GM19351 (cell line): ENCODE measurements around the gene TRANK1.
"Not testable (repeated sequence)": the region's sequence is repeated elsewhere in the genome, so short reads cannot be mapped to it uniquely, and the experiment has no call there.

Experiments
- ATAC-seq: cut with Tn5 transposase; IDR thresholded peaks from one replicate; pipeline ENCODE4 v1.9.1; 2021; ENCODE audit warnings: mild to moderate bottlenecking, moderate library complexity; ENCODE audit not compliant: unreplicated experiment

Gene TRANK1

DNA sequence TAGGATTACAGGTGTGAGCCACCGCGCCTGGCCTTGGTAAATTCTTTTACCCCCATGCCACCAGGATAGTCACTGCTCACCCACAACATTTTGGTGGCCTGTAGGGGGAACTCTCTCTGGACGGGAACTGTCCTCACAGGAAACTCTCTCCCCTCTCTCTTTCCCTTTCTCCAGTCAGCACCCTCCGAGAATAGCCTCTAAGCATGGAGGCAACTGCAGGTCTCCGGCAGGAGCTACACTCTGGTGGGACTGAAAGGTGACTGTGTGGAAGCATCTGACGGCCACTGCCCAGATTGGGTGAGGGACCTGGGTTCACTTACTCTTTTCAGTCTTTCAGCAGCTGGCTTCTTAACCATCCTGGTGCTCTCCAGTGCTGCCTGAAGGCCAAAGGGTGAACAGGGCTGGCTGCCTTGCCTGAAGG lies 21.3 kb downstream of the TRANK1 start:
- no peak for ATAC-seq

DNA sequence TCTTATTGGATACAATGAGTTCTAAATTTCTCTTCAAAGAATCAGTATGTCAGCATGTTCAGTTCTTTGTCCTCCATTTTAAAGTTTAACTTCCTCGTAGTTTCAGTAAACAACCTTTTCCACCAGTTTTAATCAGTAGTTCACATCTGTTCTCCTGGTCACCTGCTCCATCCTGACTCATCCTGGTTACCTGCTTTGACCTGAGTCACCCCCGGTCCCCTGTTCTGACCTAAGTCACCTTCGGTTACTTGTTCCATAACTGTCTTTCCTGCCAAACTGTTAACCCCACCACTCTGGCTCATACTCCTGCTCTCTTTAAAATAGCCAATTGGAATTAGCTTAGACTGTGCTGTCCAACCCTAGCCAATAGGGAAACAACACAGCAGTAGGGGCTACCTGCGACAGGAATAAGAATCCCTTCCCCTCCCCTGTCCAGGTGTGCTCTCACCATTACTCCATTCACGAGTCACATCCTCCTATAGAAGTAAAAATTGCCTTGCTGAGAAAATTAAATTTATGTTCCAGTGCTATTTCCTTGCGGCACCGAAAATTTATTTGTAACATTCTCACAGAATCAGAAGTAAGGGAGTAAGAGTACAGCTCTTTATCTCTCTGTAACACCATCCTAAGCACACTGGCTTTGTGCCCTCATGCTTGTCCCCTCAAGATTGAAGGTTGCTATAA lies 23.8 kb downstream of the TRANK1 start:
- ATAC-seq: no peak

DNA sequence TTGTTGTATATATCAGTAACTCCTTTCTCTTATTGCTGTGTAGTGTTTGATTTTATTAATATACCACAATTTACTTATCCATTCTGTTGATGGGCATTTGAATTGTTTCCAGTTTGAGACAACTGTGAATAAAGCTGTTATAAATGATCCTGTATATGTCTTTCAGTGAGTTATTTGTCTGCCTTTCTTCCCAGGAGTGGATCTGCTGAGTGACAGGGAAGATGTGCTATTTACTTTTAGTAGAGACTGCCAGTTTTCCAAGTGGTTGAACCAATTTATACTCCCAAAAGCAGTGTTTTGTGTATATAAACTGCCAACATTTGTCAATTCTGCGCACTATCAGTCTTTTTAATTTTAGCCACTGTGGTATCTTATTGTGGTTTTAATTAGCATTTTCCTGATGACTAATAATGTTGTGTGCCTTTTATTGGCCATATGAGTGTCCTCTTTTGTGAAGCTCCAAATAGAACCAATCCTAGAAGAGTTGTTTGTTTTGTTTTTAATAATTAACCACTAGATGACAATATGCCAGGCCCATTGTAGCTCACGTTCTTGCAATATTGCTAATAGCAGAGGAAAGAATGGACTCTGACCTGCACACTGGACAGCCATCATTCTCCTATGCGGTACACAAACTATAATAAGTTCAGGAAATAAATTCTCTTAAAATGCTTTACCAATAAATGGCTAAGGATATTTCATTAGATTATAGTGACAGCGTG lies 25.3 kb downstream of the TRANK1 start:
- ATAC-seq: no peak

DNA sequence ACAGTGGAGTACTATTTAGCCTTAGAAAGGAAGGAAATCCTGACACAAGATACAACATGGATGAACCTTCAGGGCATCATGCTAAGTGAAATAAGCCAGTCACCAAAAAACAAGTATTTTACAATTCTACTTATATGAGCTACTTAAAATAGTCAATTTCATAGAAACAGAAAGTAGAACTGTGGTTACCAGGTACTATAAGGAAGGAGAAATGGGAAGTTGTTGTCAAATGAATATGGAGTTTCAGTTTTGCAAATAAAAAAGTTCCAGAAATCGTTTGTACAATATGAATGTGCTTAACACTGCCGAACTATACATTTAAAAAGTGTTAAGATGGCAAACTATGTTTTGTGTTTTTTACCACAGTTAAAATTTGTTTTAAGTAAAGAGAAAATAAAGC lies 26.8 kb downstream of the TRANK1 start:
- peak; percentile 93 for ATAC-seq

DNA sequence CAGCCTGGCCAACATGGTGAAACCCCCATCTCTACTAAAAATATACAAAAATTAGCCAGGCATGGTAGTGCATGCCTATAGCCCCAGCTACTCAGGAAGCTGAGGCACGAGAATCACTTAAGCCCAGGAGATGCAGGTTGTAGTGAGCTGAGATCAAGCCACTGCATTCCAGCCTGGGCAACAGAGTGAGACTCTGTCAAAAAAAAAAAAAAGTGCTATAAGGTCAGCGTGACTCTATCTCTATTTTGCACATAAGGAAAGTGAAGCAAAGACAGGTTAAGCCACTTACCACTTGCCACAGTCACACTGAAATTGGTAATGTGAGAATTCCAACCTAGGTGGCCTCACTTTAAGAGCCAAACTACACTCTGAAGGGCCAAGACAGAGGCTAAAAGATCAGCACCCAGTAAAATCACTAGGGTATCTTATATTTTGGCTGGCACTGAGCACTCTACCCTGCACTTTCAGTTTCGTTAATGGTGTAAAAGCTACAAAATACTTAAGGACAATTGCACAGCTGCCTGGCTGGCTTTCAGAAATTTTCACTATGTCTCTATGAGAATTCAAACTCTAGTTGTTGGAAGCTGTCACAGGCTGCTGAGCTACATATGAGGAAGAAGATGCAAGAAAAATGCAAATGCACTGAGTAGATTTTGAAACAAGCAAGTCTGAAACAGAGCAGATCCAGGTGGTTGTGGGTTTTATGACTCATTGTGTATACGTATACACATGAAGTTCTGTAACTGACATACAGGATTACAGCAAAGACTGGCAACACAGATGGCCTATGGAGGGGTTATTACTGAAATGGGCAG lies 32.7 kb downstream of the TRANK1 start:
- peak; percentile 92 for ATAC-seq

GRCh38 chr3:36909666-36910065 lies 35.2 kb downstream of the TRANK1 start:
- ATAC-seq: no peak

DNA sequence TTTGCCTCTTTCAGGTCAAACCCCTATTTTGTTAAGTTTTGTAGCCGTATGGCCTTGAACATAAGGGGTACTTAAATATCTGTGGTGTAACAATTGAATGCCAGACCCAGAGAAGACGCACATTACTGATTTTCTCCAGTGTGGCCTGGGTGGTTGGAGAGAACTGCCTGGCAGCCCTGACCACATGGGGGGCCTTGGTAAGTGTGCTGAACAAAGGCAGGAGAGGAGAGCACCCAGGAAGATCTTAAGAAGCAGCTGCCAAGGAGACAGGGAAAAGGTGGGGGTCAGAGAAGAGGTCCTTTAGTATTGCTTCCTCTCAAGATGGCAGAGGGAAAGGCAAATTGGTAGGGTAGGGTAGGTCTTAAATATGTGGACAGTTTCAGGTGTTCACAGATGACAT lies 35.7 kb downstream of the TRANK1 start:
- no peak for ATAC-seq

DNA sequence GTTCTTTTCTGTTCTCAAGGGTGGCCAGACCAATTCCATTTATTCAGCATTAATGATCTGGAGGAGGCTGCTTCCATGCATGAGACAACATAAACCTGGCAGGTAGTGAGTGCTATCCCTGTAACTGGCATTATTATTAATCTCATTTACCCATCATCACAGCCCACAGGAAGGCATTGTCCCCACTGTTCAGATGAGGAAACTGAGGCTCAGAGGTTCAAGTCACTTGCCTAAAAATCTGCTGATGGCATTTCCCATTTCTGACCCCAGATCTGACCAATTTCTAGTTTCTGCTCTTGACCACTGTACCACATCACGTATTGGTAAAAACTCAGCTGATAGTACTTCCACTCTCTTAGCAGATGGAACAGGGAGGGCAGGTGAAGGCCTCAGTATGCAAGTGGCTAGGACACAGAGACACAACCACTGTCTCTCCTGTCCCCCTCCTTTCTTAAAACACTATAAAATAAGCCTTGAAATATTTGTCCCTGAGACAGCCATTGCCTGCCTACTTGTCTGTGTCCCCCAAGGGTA lies 36.1 kb downstream of the TRANK1 start:
- no peak for ATAC-seq

DNA sequence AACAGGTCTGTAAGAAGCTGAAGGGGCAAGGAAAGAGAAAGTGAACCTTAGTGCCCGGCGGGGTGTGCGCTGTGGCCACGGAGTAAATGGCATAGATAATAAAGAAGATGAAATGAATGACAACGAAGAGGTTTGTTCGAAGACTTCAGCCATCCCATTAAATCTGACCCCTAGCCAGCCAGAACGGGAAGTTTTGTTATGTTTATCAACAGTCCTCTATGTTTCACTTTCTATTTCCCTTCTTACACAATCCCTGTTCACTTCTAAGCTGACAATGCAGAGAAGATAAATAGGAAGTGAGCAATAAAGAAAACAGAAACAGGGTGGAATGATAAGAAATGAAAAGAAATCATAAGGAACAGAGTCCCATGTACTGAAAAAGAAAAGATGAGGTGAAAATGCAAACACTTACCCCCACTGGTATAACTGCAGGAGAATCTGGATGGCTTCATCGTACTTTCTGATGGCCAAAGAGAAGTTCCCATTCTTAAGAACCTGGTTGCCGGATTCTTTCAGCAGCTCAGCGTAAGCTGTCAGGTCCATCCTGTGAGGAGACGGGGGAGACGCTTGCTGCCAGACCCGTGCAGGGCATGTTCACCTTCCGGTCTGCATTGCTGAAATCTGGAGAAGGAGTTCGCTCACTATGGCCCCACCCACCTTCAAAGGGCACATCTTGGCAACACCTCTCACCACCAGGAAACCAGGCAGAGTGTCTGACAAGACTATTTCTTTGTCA lies 36.8 kb downstream of the TRANK1 start:
- peak; percentile 23 for ATAC-seq

DNA sequence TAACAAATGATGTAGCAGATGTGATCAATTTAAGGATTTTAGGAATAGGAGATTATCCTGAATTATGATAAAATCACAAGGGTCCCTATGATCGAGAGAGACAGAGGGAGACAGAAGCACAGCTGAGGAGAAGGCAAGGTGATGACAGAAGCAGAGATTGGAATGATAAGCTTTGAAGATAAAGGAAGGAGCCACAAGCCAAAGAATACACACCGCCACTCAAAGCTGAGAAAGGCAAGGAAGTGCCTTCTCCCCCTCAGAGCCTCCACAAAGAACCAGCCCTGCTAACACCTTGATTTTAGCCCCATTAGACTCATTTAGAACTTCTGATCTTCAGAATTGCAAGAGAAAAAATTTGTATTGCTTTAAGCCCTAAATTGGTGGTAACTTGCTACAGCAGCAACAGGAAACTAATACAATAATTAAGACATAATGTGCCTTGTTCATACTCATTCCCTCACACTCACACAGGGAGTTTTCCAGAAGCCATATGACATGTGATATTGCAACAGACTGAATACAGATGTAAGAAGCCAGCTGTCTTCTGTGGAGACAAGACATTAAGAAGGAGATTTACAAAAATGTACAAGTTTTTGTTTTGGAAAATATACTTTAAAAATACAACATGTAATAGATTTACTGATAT lies 38.2 kb downstream of the TRANK1 start:
- no peak for ATAC-seq

DNA sequence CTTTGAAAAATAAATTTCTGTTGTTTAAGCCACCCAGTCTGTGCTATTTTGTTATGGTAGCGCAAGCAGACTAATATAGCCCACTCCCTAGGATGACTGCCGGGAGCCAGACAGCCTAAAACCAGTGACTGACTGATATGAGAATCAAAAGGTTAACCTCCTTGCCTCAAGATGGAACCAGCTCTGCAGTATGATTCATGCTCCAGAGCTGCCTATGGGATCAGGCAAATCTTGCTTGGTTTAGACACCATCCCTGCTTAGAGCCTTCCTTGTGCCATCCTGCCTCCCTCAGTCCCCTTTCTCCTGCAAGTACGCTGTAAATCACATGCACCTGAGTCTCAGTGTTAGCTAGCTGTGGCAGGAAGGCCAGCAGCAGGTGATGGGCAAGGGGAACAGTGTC lies 39.3 kb downstream of the TRANK1 start:
- no peak for ATAC-seq

DNA sequence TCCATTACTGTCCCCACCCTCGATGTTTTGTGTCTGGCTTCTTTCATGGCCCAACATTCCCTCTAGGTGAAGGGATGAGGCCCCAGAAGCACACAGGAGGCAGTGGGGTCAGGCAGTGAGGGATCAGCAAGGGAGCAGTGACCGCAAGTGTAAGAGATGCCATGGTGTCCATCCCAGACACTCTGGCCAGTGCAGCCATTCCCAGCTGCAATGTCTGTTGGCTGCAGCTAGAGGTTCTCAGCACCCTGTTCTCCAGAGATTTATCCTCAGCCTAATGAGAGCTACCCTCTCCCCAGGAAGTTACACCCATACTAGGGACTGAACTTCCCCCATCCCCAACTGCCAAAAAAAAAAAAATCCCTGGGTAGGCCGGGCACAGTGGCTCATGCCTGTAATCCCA lies 40.2 kb downstream of the TRANK1 start:
- ATAC-seq: no peak

- ATAC-seq: not testable (repeated sequence)
Measured at GRCh38 chr3:36904065-36904464, 40.8 kb downstream of the TRANK1 start.

DNA sequence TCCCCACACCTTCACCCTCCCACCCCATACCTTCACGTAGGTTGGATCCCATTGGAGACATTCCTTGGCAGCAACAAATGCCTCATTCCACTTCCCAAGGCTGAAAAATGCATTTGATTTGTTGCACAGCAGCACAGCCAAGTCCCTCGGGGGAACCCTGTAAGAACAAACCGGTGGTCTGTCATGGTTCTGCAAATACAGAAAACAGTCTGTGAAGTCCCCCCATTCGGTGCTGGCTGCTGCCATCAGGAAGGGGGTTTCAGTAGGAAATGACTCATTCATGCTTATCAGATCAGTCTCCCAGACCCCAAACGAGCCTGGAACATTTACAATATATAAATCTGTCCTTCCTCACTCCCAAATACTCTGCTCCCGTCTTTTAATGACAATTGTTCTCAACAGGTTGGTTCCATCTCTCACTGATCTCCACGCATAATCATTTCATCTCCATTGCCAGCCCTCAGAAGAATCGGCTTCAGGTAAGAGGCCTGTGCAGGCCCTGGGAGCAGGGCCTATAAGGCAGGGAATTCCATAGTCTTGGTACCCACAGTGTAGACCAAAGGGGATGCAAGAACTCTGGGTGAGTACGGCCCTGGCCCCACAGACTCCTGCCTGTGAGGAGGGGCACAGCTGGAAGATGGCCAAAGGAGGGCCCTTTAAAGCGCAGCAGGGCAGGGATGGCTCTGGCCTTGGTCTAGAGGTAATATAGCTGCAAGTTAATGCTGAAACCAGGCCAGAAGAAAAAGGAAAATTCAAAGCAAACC lies 41.6 kb downstream of the TRANK1 start:
- ATAC-seq: no peak

GRCh38 chr3:36901588-36901987 lies 43.3 kb downstream of the TRANK1 start:
- ATAC-seq: no peak

GRCh38 chr3:36900474-36901443 lies 44.1 kb downstream of the TRANK1 start:
- ATAC-seq: no peak

DNA sequence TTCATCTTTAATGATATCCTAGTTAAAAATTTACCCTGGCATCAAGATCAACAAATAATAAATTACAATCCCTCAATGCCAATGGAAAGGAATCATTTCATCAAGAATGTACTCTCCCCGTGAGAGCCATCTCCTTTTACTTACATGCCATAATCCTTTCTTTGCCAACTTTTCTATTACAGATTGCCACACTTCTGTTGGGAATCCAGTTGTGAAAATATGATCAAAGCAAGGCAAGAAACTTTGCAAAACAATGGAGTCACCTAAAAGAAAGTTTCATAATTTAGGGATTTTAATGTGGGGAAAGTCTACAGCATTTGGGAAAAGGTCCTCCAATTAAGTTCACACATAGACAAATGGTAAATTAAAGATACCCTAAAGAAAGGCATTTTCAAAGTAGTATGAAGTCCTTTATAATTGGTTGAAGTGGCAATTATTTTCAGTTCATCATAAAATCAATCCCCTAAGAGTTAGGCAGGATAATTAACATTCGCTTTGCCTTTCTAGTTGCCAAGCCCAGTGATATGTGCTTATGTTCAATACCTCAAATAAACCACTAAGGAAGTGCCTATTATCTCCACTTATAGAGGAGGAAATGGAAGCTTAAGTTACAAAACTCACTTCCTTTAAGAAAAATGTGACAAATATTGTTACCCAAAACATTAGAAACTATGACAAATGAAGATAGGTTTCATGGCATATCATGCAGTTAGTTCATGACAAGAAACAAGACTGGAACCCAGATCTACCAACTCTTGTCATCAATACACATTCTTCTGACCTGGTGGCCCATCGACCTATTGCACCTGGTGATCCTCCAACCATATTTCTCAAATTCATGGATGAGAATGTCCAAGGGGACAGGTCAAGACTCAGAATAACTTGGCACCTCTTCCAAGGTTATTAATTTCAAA lies 49.1 kb downstream of the TRANK1 start:
- no peak for ATAC-seq
